OCI-LY1 (cell line): ENCODE measurements around the gene MIGA1.
"Not testable (repeated sequence)": the region's sequence is repeated elsewhere in the genome, so short reads cannot be mapped to it uniquely, and the experiment has no call there.

ENCODE experiments used
- CTCF ChIP-seq: fragments of 200-600 bp; sonication (generic), shearing (Covaris generic); IDR thresholded peaks from 2 replicates; pipeline ENCODE4 v1.5.1; 2017; ENCODE audit warnings: mild to moderate bottlenecking, antibody characterized with exemption, low read length, moderate library complexity, mixed read lengths
- EZH2 ChIP-seq: fragments of 200-600 bp; sonication (generic), shearing (Covaris generic); IDR thresholded peaks from 2 replicates; pipeline ENCODE4 v1.8.0; 2017; ENCODE audit warnings: borderline replicate concordance, mixed run types, mild to moderate bottlenecking, antibody characterized with exemption, low read length, moderate library complexity, mixed read lengths

- TF ChIP-seq CTCF, EZH2: not testable (repeated sequence)
These were observed 139.5 kb downstream of the MIGA1 start for GRCh38 chr1:77918918-77919317.
